ENCODE data around the gene APOBEC3A. TPM values are rescaled to one million over a fixed set of nuclear protein-coding genes. Genes with fewer than 3 reads are reported as not detected.

APOBEC3A gene
- total and polyA plus RNA-seq, 2 of the 13 experiments (the other 11 are each of a cell fraction or from before 2014, with no cell fraction given) = not detected

- TF ChIP-seq MLXIP (CRISPR knock-in tag; IDR thresholded peaks at IDR 0.05; ENCODE audit: borderline replicate concordance) (no peak), ZNF318 (CRISPR knock-in tag; IDR thresholded peaks at IDR 0.05) (no peak), KDM1A (CRISPR knock-in tag; IDR thresholded peaks at IDR 0.05) (no peak), ZKSCAN5 (CRISPR knock-in tag; IDR thresholded peaks at IDR 0.05) (no peak), SALL2 (CRISPR knock-in tag; IDR thresholded peaks at IDR 0.05) (no peak), HES4 (CRISPR knock-in tag; IDR thresholded peaks at IDR 0.05; ENCODE audit: borderline replicate concordance) (no peak), DDIT3 (CRISPR knock-in tag; IDR thresholded peaks at IDR 0.05) (no peak), ZNF430 (CRISPR knock-in tag; IDR thresholded peaks at IDR 0.05) (no peak), ARID4A (CRISPR knock-in tag; IDR thresholded peaks at IDR 0.05; ENCODE audit: borderline replicate concordance) (peak; percentile 59), ZNF547 (CRISPR knock-in tag; IDR thresholded peaks at IDR 0.05) (no peak), CHD4 (IDR thresholded peaks at IDR 0.05; ENCODE audit: borderline replicate concordance, low read length) (no peak)
Measured at GRCh38 chr22:38981992-38982927, 24.9 kb downstream of the APOBEC3A start, which contains the start of gene APOBEC3B (continued).
